ENCODE measurements around the gene KRTAP4-5.
"Not testable (repeated sequence)": the region's sequence is repeated elsewhere in the genome, so short reads cannot be mapped to it uniquely, and the experiment has no call there.

Gene KRTAP4-5

GRCh38 chr17:41108728-41109386 lies 40.8 kb downstream of the KRTAP4-5 start:
- DNase-seq (ENCODE audit: low spot score) = not testable (repeated sequence)

DNA sequence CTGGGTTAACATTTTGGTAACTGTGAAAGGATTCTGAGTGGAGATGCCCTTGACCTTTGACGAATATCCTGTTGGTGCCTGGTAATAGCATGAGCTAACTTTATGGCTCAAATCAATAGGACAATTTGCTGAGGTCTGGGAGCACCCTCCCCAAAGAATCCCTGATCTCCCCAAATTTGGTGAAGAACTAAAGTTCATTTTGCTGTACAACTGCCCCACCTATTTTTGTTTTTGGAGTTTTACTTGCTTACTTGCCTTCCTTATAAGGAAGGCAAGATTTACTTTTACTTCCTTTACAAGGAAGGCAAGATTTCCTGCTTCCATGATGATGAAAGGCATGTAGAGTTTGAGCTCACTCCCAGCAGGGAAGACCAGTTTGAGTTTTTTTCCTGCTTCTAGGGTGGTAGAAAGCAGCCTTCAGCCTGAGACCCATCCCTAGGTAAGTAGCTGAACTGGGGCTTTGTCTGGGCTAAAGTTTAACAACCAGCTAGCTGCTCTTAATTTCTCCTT lies 41.6 kb downstream of the KRTAP4-5 start:
- DNase-seq (ENCODE audit: low spot score) = no peak

GRCh38 chr17:41105347-41105746 lies 44.3 kb downstream of the KRTAP4-5 start, which contains the start of gene KRTAP4-9:
Gene KRTAP4-9, plus strand, starts transcription at chr17:41105389. Its CDS starts 0 bp downstream, at chr17:41105389.
- not testable (repeated sequence) for DNase-seq (ENCODE audit: low spot score)

DNA sequence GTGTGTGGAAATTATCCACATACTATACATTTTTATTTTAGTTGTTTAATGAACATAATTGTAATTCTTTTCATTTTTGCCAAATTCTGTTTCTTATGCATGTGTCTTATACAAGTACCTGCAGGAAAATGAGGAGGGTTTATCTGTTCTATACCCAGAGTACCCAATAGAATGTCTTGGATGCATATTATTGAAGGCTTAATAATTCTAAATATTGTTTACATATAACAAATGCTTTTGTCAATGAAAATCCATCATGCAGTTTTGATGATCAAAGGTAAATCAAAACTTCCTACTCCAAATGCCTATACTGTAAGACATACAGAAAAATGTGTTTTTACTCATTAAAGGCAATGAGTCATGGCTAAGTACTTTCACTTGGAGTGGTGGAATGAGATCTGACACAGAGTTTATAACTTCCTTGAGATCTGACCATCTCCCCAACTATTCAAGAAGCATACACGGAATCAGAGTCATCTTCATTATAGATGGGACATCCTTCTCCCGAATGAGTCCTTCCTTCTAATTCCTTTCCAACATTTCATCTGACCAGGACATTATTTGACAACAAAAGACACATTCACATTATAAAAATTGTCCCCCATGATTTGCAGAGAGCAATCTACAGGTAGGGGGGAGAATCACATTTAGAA lies 45.1 kb downstream of the KRTAP4-5 start:
- DNase-seq (ENCODE audit: low spot score) = not testable (repeated sequence)

DNA sequence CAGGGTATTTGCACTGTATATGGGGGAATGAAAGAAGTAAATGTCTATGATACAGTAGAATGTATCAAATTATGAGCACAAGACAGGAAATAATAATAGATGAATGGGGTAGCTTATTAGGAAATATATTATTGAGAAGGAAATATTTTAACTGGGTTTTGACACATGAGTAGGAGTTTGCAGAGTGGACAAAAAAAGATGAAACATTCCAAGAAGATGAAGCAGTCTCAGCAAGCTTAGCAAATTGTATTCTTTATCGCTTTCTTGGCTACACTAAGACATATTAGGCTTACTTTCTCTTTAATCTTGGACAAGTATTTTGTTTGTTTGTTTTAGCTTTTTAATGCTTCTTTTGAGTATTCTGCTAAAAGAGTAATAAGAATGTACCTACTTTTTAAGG lies 45.7 kb downstream of the KRTAP4-5 start:
- no peak for DNase-seq (ENCODE audit: low spot score)

- DNase-seq (ENCODE audit: low spot score) = no peak
Measured at GRCh38 chr17:41101586-41102259, 47.9 kb downstream of the KRTAP4-5 start, which contains the start of gene KRTAP4-16. Gene KRTAP4-16, minus strand, starts transcription at chr17:41102209. Its CDS starts 0 bp downstream, at chr17:41102209.

- DNase-seq (ENCODE audit: low spot score) = not testable (repeated sequence)
Measured at GRCh38 chr17:41099682-41100480, 49.7 kb downstream of the KRTAP4-5 start.

Measured in cerebellar cortex (tissue), 1 donor.